Body of pancreas (tissue), 4 donors: Measurements from ENCODE around the gene POLR1A.

ENCODE experiments used
- POLR2A ChIP-seq, 3 donors: fragments of 450-650 bp; IDR thresholded peaks; one replicate each; pipeline ENCODE4 v1.6.1; 2016; ENCODE audit warnings: antibody characterized with exemption in 3 of 3, mild to moderate bottlenecking in 2 of 3
- TF ChIP-seq, protein P1 (sequence below), 7 experiments: fragments of 450-650 bp in 4 of 7; fragments of 200-600 bp in 3 of 7; sonication (generic) in 3 of 7; IDR thresholded peaks; one replicate each; pipeline ENCODE4 v1.5.1; 2016 to 2019; ENCODE audit warnings: antibody characterized with exemption in 7 of 7

DNA sequence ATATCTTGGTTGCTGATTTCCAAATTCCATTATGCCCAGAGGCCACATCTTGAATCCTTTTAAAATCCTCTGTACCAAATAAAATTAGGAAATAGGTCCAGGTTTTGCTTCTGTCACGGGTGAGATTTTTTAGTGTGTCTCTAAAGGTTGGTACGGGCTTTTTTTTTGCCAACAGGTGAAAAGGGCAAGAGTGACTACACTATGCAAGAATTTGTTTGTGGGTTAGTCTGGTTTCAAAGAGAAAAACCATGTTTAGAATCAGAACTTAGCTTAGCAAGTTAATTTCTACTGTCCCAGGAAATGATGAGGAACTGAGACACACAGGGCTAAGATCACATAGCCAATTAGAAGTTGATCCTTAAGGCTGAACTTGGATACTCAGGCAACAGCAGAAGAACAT is 41.7 kb downstream of the POLR1A start:
- no peak for TF ChIP-seq POLR2A (IDR thresholded peaks at IDR 0.05)
- TF ChIP-seq, protein P1, sequence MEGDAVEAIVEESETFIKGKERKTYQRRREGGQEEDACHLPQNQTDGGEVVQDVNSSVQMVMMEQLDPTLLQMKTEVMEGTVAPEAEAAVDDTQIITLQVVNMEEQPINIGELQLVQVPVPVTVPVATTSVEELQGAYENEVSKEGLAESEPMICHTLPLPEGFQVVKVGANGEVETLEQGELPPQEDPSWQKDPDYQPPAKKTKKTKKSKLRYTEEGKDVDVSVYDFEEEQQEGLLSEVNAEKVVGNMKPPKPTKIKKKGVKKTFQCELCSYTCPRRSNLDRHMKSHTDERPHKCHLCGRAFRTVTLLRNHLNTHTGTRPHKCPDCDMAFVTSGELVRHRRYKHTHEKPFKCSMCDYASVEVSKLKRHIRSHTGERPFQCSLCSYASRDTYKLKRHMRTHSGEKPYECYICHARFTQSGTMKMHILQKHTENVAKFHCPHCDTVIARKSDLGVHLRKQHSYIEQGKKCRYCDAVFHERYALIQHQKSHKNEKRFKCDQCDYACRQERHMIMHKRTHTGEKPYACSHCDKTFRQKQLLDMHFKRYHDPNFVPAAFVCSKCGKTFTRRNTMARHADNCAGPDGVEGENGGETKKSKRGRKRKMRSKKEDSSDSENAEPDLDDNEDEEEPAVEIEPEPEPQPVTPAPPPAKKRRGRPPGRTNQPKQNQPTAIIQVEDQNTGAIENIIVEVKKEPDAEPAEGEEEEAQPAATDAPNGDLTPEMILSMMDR (IDR thresholded peaks at IDR 0.05), result no peak
